ENCODE data around the gene CRYBB2.
"Not testable (repeated sequence)": the region's sequence is repeated elsewhere in the genome, so short reads cannot be mapped to it uniquely, and the experiment has no call there.

Gene CRYBB2

DNA sequence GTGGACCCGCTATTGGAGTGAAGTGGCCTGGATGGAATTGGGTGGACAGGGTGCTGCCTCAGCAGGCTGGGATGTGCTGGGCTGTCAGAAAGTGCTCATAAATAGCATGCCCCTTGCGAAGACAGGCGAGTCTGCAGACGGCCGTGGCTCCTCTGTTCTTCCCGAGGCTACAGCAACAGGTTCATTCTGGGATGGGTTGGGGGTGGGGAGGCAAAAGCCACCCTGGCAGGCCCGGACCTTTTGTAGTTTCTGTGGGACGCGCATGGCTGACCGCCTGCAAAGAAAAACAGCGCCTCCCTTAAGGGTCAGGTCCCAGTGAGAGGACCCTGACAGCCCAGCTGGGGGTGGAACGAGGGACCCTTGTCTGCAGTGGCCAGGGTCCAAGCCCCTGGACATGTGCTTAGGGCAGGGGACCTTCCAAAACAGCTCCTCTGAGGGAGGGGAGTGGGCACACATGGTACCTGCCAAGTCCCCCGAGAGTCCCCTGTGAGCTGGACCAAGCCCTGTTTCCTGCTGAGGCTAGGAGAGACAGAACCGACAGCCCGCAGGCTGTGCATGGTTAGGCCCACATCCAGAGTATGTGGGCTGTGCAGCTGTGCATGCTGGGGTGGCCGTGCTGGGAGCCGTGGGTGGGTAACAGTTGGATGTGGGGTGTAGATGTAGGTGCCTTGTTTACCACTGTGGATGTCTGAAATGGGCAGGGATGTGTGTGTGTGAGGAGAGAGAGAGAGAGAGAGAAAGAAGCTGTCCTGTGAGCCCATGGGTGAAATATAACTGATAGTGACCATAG is 19.5 kb upstream of the CRYBB2 start, which contains the start of gene CRYBB3:
Gene CRYBB3, plus strand, starts transcription at position 128 of the 790 bp plus-strand sequence. CDS start 1,539 bp downstream, outside the sequence.
- Histone ChIP-seq H3K27ac (ENCODE audit: insufficient read depth, low read depth, low read length, poor library complexity, severe bottlenecking) (no peak within 1 kb of the TSS), H3K27me3 (ENCODE audit: control insufficient read depth, insufficient read depth, low read length, poor library complexity, severe bottlenecking) (no peaks in the 10 kb centered on the region), H3K36me3 (ENCODE audit: control insufficient read depth, insufficient read depth, low read length) (no peaks in the 10 kb centered on the region), H3K4me3 (ENCODE audit: insufficient read depth, low read depth, low read length) (no peak within 1 kb of the TSS), H3K4me1 (ENCODE audit: control insufficient read depth, insufficient read depth, low read length) (peaks cover 7% of the 10 kb centered on the region), H3K9me3 (ENCODE audit: control insufficient read depth, low read length) (no peaks in the 10 kb centered on the region)
- WGBS, 2 experiments: 83 to 87% methylated on average over 17 of the region's 17 CpGs

DNA sequence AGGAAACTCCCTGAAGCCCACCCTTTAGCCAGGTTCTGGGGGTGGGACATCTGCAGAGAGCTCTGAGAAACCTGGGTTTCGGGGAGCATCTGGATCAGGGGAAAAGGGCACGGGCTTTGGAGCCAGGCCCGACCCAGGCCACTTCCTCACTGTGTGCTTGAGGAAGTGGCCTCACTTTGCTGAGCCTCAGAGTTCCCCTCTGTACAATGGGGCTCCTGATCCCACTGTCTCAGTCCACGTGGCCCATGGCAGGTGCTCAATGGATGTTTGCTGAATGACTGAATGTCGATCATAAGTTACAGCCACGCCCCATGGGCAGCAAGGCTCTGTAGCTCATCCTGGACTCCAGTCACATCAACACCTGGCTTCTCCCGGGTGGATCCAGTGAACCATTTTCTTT is 18.5 kb upstream of the CRYBB2 start:
- Histone ChIP-seq H3K4me3 (ENCODE audit: insufficient read depth, low read depth, low read length) (no peak overlapping the region), H3K4me1 (ENCODE audit: control insufficient read depth, insufficient read depth, low read length) (peaks cover 7% of the 10 kb centered on the region), H3K27ac (ENCODE audit: insufficient read depth, low read depth, low read length, poor library complexity, severe bottlenecking) (no peak overlapping the region), H3K27me3 (ENCODE audit: control insufficient read depth, insufficient read depth, low read length, poor library complexity, severe bottlenecking) (no peaks in the 10 kb centered on the region), H3K9me3 (ENCODE audit: control insufficient read depth, low read length) (no peaks in the 10 kb centered on the region), H3K36me3 (ENCODE audit: control insufficient read depth, insufficient read depth, low read length) (no peaks in the 10 kb centered on the region)
- WGBS, 2 experiments: 91 to 93% methylated on average over 7 of the region's 7 CpGs

DNA sequence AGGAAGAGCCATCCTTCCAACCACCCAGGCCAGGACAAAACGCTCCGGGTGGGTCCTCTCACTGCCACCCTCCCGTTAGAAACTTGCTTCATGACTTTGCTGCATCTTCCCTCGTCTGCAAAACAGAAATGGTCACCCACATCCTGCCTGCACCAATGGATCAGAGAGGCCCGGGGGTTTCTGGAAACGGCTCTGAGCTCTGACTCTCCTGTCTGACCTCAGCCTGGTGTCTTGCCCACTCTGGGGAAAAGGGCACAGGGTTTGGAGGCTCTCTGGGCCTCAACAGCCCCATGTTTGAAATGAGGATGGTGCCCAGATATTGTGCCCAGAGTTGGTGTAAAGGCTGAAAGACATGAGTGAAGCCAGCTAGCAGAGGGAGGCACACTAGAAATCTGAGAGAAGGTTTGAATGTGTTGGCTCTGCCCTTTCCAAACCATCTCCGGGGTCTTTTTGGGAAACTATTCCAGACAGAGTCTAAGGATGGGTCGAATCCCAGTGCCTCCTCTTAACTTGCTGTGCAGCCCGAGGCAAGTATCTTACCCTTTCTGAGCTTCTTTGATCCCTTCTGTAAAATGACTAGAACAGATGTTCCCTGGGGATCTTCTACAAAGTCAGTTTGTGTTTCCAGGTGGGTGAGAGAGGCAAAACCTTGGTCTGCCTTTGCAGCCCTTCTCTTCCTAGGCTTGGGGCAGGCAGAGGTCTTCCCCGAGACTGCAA is 17.7 kb upstream of the CRYBB2 start:
- H3K4me3 ChIP-seq (ENCODE audit: insufficient read depth, low read depth, low read length): no peak overlapping the region

DNA sequence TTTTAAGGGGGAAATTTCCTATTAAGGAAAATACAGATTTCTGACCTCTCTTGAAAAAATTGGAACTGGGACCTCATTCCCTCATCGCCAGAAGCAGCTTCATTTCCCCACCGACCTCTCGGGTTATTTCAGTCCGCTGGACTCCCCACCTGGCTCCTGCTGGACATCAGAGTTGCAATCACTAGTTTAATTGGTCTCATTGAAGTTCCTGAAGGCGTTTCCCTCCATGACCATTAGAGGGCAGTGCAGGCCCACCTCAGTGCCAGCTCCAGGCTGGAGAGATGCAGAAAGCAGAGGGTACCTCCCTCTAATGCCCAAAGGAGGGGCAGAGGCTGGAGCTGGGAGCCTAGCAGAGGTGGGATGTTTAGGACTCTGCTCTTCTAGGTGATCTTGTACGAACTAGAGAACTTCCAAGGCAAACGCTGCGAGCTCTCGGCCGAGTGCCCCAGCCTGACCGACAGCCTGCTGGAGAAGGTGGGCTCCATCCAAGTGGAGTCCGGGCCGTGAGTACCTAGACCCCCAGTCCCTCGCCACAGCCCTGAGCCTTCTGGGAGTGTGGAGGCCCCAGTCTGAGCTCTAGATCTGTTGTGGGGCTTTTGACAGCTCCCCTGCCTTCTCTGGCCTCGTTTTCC is 17.0 kb upstream of the CRYBB2 start:
- 64 to 65% methylated on average over 15 of the region's 15 CpGs for WGBS, 2 experiments
- Histone ChIP-seq H3K4me1 (ENCODE audit: control insufficient read depth, insufficient read depth, low read length) (peaks cover 7% of the 10 kb centered on the region), H3K27me3 (ENCODE audit: control insufficient read depth, insufficient read depth, low read length, poor library complexity, severe bottlenecking) (no peaks in the 10 kb centered on the region), H3K4me3 (ENCODE audit: insufficient read depth, low read depth, low read length) (no peak overlapping the region), H3K27ac (ENCODE audit: insufficient read depth, low read depth, low read length, poor library complexity, severe bottlenecking) (no peak overlapping the region), H3K9me3 (ENCODE audit: control insufficient read depth, low read length) (no peaks in the 10 kb centered on the region), H3K36me3 (ENCODE audit: control insufficient read depth, insufficient read depth, low read length) (no peaks in the 10 kb centered on the region)

More for the DNA sequence above, 17.7 kb upstream of the CRYBB2 start:
- Histone ChIP-seq H3K4me1 (ENCODE audit: control insufficient read depth, insufficient read depth, low read length) (peaks cover 7% of the 10 kb centered on the region), H3K27me3 (ENCODE audit: control insufficient read depth, insufficient read depth, low read length, poor library complexity, severe bottlenecking) (no peaks in the 10 kb centered on the region), H3K27ac (ENCODE audit: insufficient read depth, low read depth, low read length, poor library complexity, severe bottlenecking) (no peak overlapping the region), H3K36me3 (ENCODE audit: control insufficient read depth, insufficient read depth, low read length) (no peaks in the 10 kb centered on the region), H3K9me3 (ENCODE audit: control insufficient read depth, low read length) (no peaks in the 10 kb centered on the region)
- 77 to 81% methylated on average over 10 of the region's 10 CpGs for WGBS, 2 experiments

DNA sequence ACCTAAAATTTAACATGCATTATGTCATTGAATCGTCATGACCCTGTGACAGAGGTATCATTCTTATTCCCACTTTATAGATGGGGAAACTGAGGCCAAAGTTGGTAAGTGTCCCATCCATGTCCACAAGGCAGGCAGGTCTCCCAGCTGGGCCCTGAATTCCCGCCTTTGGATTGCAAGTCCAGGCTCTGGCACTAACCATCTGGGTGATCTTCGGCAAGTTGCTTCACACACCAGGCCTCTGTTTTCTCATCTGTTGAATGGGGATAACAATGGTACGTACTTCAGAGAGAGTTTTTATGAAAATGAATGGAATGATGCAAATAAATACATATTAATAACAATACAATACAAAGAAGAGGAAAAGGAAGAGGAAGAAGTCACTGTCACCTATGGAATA is 16.4 kb upstream of the CRYBB2 start:
- 94 to 96% methylated on average over 3 of the region's 4 CpGs for WGBS, 2 experiments
- Histone ChIP-seq H3K4me1 (ENCODE audit: control insufficient read depth, insufficient read depth, low read length) (peaks cover 7% of the 10 kb centered on the region), H3K27ac (ENCODE audit: insufficient read depth, low read depth, low read length, poor library complexity, severe bottlenecking) (no peak overlapping the region), H3K4me3 (ENCODE audit: insufficient read depth, low read depth, low read length) (no peak overlapping the region), H3K27me3 (ENCODE audit: control insufficient read depth, insufficient read depth, low read length, poor library complexity, severe bottlenecking) (no peaks in the 10 kb centered on the region), H3K36me3 (ENCODE audit: control insufficient read depth, insufficient read depth, low read length) (no peaks in the 10 kb centered on the region), H3K9me3 (ENCODE audit: control insufficient read depth, low read length) (no peaks in the 10 kb centered on the region)

DNA sequence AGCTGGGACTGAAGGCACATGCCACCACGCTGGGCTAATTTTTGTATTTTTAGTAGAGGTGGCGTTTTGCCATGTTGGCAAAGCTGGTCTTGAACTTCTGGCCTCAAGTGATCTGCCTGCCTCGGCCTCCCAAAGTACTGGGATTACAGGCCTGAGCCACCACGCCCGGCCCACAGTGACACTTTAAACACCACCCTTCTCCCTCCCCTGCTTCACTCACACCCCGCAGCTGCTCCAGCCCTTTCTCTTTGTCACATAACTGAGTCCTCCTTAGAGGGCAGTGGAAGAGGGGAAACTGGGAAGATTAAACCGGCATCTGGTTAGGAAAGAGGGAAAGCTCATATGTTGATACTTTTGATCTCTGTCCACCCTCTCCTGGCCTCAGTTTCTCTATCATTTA is 14.9 kb upstream of the CRYBB2 start:
- 80 to 81% methylated on average over 7 of the region's 7 CpGs for WGBS, 2 experiments
- not testable (repeated sequence) for H3K4me3 ChIP-seq (ENCODE audit: insufficient read depth, low read depth, low read length); H3K4me1 ChIP-seq (ENCODE audit: control insufficient read depth, insufficient read depth, low read length); H3K27me3 ChIP-seq (ENCODE audit: control insufficient read depth, insufficient read depth, low read length, poor library complexity, severe bottlenecking); H3K9me3 ChIP-seq (ENCODE audit: control insufficient read depth, low read length); H3K36me3 ChIP-seq (ENCODE audit: control insufficient read depth, insufficient read depth, low read length); H3K27ac ChIP-seq (ENCODE audit: insufficient read depth, low read depth, low read length, poor library complexity, severe bottlenecking)

DNA sequence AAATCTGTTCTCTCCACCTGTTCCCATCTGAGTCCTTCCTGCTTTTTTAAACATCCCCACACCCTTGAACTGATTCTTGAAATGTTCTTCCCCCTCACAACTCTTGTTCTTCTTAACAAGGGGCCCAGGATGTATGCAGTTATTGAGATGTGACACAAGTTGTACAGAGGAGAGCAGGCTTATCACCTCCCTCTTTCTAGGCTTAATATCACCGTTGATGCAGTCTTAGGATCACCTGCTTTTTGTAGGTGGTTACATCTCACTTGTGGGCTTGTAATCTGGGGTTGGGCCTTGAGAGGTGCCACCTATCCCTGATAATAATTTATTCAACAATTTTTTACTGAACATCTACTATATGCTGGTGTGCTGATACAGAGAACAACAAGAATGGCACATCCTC is 13.6 kb upstream of the CRYBB2 start:
- Histone ChIP-seq H3K27me3 (ENCODE audit: control insufficient read depth, insufficient read depth, low read length, poor library complexity, severe bottlenecking) (no peaks in the 10 kb centered on the region), H3K4me1 (ENCODE audit: control insufficient read depth, insufficient read depth, low read length) (no peaks in the 10 kb centered on the region), H3K36me3 (ENCODE audit: control insufficient read depth, insufficient read depth, low read length) (no peaks in the 10 kb centered on the region), H3K9me3 (ENCODE audit: control insufficient read depth, low read length) (no peaks in the 10 kb centered on the region), H3K4me3 (ENCODE audit: insufficient read depth, low read depth, low read length) (no peak overlapping the region), H3K27ac (ENCODE audit: insufficient read depth, low read depth, low read length, poor library complexity, severe bottlenecking) (no peak overlapping the region)
- 94% methylated on average over 1 of the region's 1 CpG; no CpG with 5 or more reads in 1 of the 2 experiments for WGBS, 2 experiments

DNA sequence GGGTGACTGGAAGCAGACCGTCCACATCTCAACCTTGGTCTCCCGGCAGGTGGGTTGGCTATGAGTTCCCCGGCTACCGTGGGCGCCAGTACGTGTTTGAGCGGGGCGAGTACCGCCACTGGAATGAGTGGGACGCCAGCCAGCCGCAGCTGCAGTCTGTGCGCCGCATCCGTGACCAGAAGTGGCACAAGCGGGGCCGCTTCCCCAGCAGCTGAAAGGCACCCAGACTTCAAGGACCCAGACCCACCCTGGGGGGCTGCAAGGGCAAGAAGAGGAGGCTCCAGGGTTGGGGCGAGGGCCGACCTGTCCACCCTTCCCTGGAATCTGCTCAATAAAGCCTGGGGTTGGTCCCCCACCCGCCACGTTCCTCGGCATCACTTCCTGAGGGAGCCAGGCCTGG is 12.4 kb upstream of the CRYBB2 start:
- Histone ChIP-seq H3K36me3 (ENCODE audit: control insufficient read depth, insufficient read depth, low read length) (no peaks in the 10 kb centered on the region), H3K27me3 (ENCODE audit: control insufficient read depth, insufficient read depth, low read length, poor library complexity, severe bottlenecking) (no peaks in the 10 kb centered on the region), H3K27ac (ENCODE audit: insufficient read depth, low read depth, low read length, poor library complexity, severe bottlenecking) (no peak overlapping the region), H3K4me1 (ENCODE audit: control insufficient read depth, insufficient read depth, low read length) (no peaks in the 10 kb centered on the region), H3K4me3 (ENCODE audit: insufficient read depth, low read depth, low read length) (no peak overlapping the region), H3K9me3 (ENCODE audit: control insufficient read depth, low read length) (no peaks in the 10 kb centered on the region)
- 94 to 95% methylated on average over 21 of the region's 21 CpGs for WGBS, 2 experiments

DNA sequence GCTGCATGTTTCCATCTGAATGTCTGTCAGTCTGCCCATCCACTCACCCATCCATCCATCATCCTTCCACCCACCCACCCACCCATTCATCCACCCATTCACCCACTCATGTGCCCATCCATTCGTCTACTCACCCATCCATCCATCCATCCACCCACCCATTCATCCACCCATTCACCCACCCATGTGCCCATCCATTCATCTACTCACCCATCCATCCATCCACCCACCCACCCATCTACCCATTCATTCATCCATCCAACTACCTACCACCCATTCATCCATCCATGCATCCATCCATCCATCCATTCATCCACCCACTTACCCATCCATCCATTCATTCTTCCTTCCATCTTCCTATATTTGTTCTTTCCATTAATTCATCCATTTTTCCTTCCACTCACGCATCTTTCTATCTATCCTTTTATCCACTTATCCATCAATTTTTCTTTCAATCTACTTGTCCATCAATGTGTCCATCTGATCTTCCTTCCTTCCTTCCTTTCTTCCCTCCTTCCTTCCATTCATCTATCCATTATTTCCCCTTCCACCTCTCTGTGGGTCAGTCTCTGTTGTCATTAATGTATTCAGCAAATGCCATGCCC is 11.8 kb upstream of the CRYBB2 start:
- Histone ChIP-seq H3K27me3 (ENCODE audit: control insufficient read depth, insufficient read depth, low read length, poor library complexity, severe bottlenecking) (no peaks in the 10 kb centered on the region), H3K36me3 (ENCODE audit: control insufficient read depth, insufficient read depth, low read length) (no peaks in the 10 kb centered on the region), H3K4me1 (ENCODE audit: control insufficient read depth, insufficient read depth, low read length) (no peaks in the 10 kb centered on the region), H3K4me3 (ENCODE audit: insufficient read depth, low read depth, low read length) (no peak overlapping the region), H3K27ac (ENCODE audit: insufficient read depth, low read depth, low read length, poor library complexity, severe bottlenecking) (no peak overlapping the region), H3K9me3 (ENCODE audit: control insufficient read depth, low read length) (no peaks in the 10 kb centered on the region)
- 76 to 91% methylated on average over 1 of the region's 2 CpGs for WGBS, 2 experiments

DNA sequence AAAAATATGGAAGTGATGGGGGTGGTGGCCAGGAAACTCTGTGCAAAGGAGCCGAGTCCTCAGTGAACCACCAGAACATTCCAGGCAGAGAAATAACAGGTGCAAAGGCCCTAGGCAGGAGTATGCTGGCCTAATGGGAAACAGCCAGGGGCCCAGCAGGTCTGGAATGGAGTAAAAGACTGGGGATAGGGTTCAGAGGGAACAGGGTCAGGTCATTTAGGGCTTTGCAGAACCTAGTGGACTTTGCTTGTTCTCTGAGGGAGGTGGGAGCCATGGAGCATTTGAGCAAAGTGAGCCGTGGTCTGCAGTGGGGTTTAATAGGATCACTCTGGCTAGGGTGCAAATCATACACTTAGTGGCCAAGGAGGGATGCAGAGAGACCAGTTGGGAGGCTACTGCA is 11.1 kb upstream of the CRYBB2 start:
- no peak overlapping the region for H3K27ac ChIP-seq (ENCODE audit: insufficient read depth, low read depth, low read length, poor library complexity, severe bottlenecking)
- no peaks in the 10 kb centered on the region for H3K9me3 ChIP-seq (ENCODE audit: control insufficient read depth, low read length)
- no peaks in the 10 kb centered on the region for H3K36me3 ChIP-seq (ENCODE audit: control insufficient read depth, insufficient read depth, low read length)
- WGBS, 2 experiments: 91 to 93% methylated on average over 2 of the region's 2 CpGs
- no peaks in the 10 kb centered on the region for H3K27me3 ChIP-seq (ENCODE audit: control insufficient read depth, insufficient read depth, low read length, poor library complexity, severe bottlenecking)
- no peaks in the 10 kb centered on the region for H3K4me1 ChIP-seq (ENCODE audit: control insufficient read depth, insufficient read depth, low read length)
- no peak overlapping the region for H3K4me3 ChIP-seq (ENCODE audit: insufficient read depth, low read depth, low read length)
